ENCODE results near the gene OR2B2.

- TF ChIP-seq, protein P1, sequence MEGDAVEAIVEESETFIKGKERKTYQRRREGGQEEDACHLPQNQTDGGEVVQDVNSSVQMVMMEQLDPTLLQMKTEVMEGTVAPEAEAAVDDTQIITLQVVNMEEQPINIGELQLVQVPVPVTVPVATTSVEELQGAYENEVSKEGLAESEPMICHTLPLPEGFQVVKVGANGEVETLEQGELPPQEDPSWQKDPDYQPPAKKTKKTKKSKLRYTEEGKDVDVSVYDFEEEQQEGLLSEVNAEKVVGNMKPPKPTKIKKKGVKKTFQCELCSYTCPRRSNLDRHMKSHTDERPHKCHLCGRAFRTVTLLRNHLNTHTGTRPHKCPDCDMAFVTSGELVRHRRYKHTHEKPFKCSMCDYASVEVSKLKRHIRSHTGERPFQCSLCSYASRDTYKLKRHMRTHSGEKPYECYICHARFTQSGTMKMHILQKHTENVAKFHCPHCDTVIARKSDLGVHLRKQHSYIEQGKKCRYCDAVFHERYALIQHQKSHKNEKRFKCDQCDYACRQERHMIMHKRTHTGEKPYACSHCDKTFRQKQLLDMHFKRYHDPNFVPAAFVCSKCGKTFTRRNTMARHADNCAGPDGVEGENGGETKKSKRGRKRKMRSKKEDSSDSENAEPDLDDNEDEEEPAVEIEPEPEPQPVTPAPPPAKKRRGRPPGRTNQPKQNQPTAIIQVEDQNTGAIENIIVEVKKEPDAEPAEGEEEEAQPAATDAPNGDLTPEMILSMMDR (IDR thresholded peaks at IDR 0.05), result no peak
- TF ChIP-seq POLR2A (IDR thresholded peaks at IDR 0.05) (no peak), POLR2AphosphoS5 (IDR thresholded peaks at IDR 0.05) (no peak), EP300 (IDR thresholded peaks at IDR 0.05) (no peak)
Observed at GRCh38 chr6:27886073-27886472, 26.1 kb downstream of the OR2B2 start.

All from upper lobe of left lung (tissue), 4 donors.